GM19023 (cell line): Measurements from ENCODE around the gene SPATA31C2.
"Not testable (repeated sequence)": the region's sequence is repeated elsewhere in the genome, so short reads cannot be mapped to it uniquely, and the experiment has no call there.

Source experiments
- ATAC-seq: cut with Tn5 transposase; IDR thresholded peaks from one replicate; pipeline ENCODE4 v1.9.1; 2021; ENCODE audit warnings: mild to moderate bottlenecking, moderate library complexity; ENCODE audit not compliant: unreplicated experiment

Gene SPATA31C2

DNA sequence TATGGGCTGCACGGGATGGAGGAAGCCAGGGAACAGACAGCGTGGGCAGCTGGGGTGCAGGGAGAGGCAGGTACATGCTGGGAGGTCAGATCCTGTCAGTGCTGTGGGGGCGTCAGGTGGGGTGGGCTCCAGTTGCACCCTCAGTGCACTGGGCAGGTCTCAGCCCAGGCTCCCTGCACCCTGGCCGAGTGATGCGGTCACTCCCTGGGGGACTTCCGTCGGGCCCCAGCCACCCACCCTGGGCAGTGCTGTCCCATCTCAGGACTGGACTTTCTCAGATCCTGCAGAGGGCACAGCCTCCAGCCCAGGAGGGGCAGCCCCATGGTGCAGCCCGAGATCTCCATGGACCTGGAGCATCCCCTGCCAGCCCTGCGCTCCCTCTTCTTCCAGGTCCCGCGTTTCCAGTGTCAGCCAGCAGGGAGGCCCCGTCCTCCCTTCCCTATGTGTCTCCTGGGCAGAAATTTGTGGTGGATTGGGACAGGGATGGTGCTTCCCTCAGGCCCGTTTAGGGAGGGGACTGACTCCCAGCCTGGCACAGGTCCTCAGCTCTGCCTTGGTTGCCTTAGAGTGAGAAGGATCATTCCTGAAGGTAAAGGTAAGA, 10.5 kb downstream of the SPATA31C2 start:
- not testable (repeated sequence) for ATAC-seq

DNA sequence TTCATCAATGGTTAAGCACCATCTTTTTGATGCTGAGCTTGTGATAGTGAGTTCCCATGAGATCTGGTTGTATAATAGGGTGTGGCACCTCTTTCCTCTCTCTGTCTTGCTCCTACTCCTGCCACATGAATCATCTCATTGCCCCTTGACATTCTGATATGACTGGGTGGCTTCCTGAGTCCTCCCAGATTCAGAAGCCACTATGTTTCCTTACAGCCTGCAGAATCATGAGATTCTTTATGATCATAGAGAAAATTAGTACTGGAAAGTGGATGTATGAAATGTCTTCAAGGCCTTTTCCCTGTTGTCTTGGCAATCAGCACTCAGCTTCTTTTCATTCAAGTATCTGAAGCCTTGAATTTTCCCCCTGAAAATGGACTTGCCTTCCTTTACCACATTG, 14.9 kb downstream of the SPATA31C2 start:
- ATAC-seq: not testable (repeated sequence)

DNA sequence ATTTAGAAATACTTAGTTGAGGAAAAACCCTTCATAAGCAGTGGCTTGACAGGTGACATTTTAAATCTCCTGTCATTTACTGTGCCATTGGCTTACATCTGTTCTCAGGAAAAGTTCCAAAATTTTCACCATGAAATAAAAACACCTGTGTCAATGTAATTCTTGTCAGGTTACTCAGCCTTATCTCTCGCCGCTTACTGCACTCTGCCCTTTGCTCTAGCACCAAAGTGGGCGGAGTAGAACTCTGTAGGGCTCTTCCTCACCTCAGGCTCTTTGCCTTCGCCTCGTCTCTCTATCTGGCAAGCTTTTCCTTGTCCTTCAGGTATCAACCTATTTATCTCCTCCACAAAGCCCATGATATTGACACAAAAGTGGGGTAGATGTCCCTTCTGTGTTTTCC, 20.2 kb downstream of the SPATA31C2 start:
- ATAC-seq: not testable (repeated sequence)

DNA sequence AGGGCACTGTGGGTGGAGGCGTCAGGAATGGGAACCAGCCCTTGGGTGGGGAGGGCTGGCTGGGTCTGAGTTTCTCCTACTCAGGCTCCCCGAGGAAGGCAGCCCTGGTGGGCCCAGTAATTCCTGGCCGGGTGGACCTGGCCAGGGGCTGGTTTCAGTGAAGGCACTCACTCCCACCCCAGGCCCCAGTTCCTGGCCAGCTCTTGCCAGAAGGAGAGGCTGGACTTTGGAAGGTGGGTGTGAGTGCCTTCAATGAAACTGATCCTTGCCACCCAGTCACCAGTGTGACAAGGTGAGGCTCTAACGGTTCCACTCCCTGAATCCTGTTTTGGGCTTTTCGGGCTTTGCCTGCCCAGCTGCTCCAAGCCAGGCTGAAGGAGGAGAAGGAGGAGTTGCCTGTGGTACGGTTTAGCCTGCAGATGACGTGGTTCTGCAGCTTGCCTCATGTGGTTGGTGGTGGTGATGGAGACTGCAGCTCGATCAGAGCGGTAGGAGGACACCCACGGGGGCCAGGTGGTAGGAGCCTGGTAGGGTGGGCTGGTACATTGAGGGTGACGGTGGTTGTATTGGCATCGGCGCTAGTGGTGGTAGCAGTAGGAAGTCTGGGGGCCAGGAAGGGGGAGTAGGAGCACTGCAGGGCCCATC, 23.2 kb downstream of the SPATA31C2 start:
- not testable (repeated sequence) for ATAC-seq

DNA sequence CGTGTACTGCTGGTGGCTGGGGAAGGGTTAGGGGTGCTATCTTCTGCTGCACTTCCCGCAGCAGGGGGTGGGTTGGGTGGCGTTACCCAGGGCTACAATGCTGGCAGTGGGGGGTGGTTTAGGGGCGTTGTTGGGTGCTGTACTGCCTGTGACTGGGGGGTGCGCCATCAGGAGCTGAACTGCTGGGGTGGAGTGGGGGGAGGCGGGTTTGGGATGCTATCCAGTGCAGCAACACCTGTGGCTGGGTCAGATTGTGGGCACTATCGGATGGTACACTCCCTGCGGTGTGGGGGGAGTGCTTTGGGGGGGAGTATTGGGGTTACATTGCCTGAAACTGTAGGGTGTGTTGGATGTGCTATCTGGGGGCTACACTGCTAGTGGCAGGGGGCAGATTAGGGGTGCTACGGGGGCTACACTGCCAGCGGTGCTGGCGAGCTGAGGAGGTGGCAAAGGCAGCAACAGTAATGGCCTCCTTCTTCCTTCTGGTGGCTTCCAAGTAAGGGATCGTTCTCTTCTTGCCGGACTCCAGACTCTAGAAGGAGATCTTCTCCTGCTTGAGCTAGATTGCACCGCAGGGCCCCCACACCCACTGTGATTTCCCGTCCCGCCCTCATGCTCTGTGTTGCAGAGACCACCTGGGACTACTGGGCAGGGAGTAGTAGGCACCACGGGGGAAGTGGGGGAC, 23.9 kb downstream of the SPATA31C2 start:
- ATAC-seq: not testable (repeated sequence)

DNA sequence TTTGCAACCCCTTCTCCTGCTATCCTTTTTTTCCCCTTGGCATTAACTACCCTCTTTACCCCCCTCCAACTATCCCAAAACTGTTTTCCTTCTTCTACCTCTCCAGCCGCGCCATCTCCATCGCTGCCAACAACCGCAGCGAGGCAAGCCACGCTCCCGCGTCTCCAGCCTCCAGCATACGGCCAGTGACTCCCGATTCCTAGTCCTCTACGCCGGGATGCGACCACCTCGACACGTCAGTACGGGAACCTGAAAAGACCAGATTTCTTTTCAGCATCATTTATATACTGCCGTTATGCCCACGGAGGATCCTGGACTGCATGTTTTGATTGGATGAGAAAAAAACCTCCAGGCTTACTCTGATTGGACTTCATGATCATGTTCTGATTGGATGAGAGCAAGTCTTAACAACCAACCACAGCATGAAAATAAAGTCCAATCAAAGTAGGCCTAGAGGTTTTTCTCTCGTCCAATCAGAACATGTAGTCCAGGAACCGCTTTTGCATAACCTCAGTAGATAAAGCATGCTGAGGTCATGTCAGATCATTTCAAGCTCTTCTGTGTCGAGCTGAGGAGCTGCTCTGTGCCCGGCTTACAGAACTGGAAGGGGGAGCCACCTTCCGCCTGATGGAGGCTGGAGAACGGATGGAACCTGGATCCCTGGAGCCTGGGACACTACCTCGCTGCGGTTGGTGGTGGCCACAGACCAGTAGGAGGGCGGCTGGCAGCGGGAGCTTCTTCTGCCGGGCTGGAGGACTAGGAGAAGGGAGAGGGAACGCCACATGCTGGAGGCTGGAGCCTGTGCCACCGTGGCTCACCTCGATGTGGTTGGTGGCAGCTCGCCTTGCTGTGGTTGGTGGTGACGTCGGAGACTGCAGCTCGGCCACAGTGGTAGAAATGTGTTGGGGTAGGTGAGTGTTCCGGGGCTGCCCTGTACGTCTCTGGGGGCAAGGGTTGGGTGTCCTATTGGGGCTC, 24.8 kb downstream of the SPATA31C2 start:
- ATAC-seq: not testable (repeated sequence)

DNA sequence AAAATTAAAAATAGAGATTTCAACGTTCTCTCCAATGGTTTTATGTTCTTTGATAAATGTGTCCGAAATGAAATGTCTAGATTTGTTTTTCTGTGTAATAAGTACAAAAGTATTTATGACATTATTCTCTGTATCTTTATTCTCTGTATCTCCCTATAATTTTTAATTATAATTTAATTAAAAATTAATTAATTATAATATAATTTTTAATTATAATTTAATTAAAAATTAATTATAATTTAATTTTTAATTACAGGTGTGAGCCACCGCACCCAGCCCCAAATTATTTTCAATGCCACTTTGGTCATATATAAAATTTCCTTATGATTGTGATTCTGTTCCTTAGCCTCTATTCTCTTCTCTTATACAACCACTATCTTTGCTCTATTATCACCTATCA, 28.2 kb downstream of the SPATA31C2 start:
- no peak for ATAC-seq

DNA sequence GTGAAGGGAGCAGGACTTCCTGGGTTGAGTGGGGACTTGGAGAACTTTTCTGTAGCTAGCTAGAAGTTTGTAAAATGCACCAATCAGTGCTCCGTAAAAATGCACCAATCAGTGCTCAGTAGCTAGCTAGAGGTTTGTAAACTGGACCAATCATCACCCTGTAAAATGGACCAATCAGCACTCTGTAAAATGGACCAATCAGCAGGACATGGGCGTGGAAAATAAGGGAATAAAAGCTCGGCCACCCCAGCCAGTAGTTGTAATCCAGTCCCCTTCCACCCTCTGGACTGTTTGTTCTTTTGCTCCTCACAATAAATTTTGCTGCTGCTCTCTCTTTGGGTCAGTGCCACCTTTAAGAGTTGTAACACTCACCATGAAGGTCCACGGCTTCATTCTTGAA, 29.5 kb downstream of the SPATA31C2 start:
- no peak for ATAC-seq

DNA sequence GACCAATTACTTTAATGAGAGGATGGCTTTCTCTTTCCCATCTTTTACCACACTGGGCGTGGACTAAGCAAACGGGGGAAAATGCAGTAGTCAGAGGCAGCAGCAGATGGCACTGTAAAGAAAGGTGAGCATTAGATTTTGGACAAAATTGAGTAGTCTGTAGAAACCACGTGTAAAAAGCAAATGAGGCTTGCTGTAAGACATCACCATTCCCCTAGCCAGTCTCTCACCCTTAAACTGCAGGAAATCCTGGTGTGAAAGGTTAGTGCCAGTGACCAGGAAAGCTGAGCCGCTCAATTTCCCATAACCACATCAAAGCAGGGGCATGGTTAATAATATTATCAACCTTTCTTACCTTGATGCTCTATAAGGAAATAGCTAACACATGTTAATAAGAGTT, 31.8 kb downstream of the SPATA31C2 start:
- no peak for ATAC-seq

DNA sequence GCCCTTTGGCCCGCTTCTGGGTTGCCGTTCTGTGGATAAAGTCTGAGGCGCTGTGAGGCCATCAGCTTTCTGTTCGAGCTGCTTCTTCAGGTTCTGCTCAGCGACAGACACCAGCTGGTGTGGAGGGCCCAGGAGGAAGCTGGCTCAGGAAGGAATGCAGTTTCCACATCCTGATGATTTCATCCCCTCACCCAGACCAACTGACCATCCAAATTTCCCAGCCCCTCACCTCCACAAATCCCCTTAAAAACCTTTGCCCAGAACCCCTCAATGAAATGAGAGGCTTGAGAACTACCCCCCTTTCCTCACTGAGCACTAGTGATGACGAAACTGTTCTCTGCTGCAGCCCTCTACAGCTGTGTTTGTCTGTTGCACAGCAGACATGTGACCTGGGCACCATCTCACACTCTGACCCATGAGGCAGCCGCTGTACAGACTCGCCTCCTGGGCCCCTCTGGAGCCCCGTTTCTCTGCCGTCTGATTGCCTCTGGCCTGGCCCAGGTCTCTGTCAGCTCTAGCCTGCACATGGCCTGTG, 45.4 kb downstream of the SPATA31C2 start:
- no peak for ATAC-seq

DNA sequence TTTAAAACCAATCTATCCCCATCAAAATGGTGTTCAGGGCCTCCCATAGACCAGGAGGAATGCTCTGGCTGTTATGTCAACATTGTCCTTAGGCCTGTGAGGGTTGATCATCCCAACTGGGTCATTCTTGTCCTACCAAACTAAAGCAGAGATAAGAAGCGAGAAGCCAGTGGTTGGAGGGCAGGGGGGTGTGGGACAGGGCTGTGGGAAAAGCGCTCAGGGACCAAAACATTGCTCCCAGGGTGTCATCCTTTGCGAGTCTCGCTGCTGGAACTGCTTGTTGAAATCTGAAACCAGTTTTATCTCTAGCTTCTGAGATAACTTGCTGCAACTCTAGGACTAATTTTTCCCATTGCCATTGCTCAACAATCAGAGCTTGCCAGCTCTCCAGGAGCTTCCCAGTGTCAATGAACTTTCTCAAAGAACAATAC, 48.1 kb downstream of the SPATA31C2 start:
- no peak for ATAC-seq

DNA sequence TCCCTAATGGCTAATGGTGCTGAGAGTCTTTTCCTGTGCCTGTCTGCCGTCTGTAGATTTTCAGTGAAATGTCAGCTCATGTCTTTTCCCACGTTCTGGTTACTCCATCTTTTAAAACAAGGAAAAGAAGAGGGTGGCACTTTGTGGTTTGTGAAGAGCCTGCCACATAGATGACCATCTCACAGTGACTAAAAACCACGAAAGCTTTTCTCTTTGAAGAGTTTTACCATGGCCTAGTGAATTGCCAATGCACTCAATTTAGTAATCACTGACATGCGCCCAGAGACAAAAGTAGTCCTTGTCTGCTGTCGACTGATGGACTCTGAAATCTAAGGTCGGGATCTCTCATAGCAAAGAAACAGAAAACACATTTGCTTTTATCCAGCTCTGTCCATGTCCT, 50.4 kb downstream of the SPATA31C2 start:
- ATAC-seq: no peak

DNA sequence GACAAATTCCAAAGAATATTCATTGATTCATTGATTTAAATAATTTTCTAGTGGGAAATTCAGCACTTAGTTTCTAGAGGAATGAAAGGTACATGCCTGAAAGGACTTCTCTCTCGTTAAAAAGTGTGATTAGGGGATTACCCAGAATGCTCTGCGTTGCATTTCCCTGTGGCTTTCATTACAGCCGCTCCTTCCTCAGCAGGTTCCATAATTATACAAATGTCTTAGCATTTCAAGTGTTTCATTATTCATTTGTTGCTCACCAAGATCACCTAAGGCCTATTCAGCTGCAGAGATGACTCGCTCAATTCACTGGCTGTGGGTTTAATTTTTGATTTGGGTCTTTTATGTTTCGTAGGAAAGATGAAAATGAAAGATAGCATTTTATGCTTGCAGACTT, 52.8 kb downstream of the SPATA31C2 start:
- ATAC-seq: no peak

DNA sequence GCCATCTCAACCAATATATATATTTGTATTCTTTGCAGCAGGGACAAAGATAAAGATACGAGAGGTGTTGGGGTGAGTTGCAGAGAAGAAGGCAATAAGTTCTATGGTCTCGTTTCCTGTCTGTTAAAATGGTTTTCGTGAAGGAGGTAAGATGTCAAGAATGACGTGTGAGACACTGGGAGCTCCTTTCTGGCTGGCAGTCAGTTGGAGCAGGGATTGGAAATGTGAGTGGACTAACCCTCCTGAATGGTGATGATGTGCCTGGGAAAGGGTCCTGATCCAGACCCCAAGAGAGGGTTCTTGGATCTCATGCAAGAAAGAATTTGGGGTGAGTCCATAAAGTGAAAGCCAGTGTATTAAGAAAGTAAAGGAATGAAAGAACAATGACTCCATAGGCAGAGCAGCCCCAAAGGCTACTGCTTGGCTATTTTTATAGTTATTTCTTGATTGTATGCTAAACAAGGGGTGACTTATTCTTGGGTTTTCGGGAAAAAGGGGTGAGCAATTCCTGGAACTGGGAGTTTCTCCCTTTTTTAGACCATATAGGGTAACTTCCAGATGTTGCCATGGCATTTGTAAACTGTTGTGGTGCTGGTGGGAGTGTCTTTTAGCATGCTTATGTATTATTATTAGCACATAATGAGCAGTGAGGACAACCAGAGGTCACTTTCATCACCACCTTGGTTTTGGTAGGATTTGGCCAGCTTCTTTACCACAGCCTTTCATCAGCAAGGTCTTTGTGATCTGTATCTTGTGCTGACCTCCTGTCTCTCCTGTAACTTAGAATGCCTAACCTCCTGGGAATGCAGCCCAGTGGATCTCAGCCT, 53.7 kb downstream of the SPATA31C2 start:
- no peak for ATAC-seq
